ENCODE measurements around the gene RASGEF1B.

GRCh38 chr4:81436941-81437574, 34.6 kb downstream of the RASGEF1B start:
- TF ChIP-seq ELK1 (IDR thresholded peaks at IDR 0.05; ENCODE audit: low read depth, low read length) (no peak), REST (IDR thresholded peaks at IDR 0.05) (no peak), SREBF2 (IDR thresholded peaks at IDR 0.05) (no peak), EP300 (IDR thresholded peaks at IDR 0.05) (no peak), JUN (IDR thresholded peaks at IDR 0.05) (no peak), NPAS2 (CRISPR knock-in tag; IDR thresholded peaks at IDR 0.05; ENCODE audit: borderline replicate concordance) (no peak), BCL3 (IDR thresholded peaks at IDR 0.05) (no peak), EHMT2 (IDR thresholded peaks at IDR 0.05; ENCODE audit: low read depth) (no peak), CTCF (IDR thresholded peaks at IDR 0.05) (no peak)

Measured in A549 (cell line).